ENCODE measurements around the gene YPEL4.

Gene YPEL4

DNA sequence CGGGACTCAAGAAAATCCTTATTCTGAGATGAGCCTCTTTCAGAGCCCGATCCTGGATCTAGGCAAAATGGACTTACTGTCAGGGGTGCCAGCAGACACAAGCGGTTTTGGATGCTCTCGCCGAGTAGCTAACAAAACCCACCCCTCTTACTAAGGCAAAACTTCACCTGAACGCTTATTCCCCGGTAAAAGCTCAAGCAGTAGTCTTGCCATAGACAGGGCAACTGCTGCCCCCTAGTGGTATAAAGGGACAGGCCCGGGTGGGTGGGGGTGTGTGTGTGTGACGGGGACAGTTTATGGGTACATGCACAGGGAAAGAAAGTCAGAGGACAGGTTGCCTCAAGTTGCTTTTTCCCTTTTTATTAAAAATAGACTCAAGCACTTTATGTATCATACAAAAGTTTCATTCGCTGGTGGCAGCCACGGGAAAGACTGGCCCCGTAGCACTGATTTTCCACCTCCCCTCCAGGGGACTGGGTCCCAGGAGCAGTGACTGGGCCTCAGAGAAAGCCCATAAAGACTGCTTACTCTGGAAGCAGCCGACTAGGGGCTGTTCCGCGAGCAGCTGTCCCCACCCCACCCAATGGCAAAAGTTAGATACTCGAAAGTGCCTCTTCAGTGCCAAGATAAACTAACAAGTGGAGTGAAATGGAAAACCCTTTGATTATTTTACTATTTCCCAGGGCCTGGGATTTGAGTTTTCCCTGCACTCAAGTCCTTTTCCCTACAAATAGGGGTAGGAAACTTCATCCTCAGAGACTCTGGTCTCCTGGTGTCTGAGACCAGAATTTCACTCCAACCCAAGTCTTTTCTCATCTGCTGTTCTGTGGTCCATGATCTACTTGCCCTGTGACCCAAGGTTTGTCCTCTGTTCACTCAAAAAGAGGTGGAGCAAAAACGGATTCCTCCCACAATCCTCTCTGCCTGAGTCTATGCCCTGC lies 4.7 kb downstream of the YPEL4 start:
- no peak for DNase-seq (ENCODE audit: extremely low read depth, low read depth)
- TF ChIP-seq, protein P1, sequence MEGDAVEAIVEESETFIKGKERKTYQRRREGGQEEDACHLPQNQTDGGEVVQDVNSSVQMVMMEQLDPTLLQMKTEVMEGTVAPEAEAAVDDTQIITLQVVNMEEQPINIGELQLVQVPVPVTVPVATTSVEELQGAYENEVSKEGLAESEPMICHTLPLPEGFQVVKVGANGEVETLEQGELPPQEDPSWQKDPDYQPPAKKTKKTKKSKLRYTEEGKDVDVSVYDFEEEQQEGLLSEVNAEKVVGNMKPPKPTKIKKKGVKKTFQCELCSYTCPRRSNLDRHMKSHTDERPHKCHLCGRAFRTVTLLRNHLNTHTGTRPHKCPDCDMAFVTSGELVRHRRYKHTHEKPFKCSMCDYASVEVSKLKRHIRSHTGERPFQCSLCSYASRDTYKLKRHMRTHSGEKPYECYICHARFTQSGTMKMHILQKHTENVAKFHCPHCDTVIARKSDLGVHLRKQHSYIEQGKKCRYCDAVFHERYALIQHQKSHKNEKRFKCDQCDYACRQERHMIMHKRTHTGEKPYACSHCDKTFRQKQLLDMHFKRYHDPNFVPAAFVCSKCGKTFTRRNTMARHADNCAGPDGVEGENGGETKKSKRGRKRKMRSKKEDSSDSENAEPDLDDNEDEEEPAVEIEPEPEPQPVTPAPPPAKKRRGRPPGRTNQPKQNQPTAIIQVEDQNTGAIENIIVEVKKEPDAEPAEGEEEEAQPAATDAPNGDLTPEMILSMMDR (IDR thresholded peaks at IDR 0.05; ENCODE audit: low read depth, low read length) = peak; percentile 86

DNA sequence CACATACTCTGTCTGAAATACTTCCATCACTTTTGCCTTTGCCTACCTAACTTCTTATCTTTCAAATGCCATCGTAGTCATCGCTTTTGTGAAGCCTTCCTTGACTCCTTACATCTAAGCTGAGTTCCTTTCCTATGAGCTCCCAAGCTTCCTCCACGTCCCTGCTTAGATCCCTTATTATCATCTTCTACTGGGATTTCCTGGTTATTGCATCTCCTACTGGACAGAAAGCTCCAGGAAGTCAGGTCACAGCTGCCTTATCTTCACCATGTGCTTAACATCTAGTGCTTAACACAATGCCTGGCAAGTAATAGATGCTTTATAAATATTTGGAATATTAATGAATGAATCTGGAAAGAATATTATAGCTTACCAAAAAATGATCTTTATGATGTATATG lies 5.9 kb downstream of the YPEL4 start:
- TF ChIP-seq, protein P1 (IDR thresholded peaks at IDR 0.05; ENCODE audit: low read depth, low read length) = no peak; the same call in 1 of the 2 replicates
- DNase-seq (ENCODE audit: extremely low read depth, low read depth) = no peak

DNA sequence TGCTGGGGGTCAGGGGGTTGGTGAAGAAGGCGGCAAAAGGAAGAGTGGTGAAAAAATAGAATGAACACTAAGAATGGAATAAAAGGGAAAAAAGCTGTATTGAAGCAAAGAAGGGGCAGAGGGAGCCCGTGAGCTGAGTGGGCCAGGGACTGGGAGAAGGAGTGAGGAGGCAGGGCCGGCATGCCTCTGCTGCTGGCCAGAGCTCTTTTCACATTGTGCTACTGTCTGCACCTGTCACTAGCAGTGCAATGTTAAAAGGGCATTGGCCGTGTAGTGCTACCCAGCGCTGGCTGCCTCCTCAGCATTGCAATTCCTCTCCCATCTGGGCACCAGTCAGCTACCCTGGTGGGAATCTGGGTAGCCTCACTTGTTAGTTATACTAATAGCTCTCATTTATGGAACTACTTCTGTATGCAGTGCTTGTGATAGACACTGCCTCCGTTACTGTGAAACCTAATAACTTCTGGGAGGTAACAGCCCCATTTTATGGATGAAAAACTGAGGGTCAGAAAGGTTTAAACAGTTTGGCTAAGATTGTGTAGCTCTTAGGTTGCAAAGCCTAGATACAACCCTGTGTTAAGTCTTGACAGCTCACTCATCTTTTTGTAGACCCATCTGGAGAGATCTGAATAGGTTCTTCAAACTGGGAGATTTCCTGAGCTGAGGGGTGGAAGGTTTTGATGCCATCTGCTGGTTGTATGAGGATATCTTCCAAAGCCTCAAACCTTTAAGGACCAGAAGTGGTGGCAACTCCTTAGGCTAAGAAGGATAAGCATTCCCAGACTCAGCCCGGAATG lies 8.5 kb downstream of the YPEL4 start:
- peak; percentile 42 for DNase-seq (ENCODE audit: extremely low read depth, low read depth)

DNA sequence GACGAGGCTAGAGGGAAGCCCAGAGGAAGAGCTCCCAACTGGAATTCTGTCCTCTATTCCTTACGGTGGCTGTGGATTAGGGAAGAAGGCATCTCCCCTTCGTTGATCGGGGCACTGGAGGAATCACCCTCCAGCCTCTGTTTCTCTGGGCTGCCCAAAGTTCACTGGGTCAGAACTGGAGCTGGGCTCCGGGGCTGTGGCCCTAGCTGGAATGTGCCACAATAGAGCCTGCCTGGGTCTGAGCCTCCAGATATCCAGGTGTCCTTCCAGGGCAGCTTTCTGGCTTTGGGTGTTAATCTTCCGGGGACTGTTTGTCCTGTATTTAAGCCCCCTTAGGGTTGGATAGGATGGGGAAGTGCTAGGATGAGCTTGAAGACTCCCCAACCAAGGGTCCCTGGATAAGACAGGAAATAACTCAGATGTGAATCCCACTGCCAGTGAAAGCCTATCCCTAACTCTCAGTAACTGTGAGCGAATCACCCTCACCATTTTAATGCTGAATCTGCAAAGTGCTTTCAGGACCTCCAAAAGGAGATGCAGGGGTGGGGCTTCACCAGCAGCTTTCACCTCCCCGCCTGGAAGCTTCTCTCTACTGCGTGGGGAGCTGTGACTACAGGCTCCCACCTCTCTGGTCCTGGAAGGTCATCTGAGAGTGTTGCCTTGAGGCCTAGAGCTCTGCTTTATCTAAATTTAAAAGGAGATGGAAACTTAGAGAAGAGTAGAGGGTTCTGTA lies 9.5 kb downstream of the YPEL4 start:
- TF ChIP-seq, protein P1 (IDR thresholded peaks at IDR 0.05; ENCODE audit: low read depth, low read length) = no peak
- no peak for DNase-seq (ENCODE audit: extremely low read depth, low read depth)

More for the DNA sequence above, 8.5 kb downstream of the YPEL4 start:
- TF ChIP-seq, protein P1 (IDR thresholded peaks at IDR 0.05; ENCODE audit: low read depth, low read length) = peak; percentile 66

DNA sequence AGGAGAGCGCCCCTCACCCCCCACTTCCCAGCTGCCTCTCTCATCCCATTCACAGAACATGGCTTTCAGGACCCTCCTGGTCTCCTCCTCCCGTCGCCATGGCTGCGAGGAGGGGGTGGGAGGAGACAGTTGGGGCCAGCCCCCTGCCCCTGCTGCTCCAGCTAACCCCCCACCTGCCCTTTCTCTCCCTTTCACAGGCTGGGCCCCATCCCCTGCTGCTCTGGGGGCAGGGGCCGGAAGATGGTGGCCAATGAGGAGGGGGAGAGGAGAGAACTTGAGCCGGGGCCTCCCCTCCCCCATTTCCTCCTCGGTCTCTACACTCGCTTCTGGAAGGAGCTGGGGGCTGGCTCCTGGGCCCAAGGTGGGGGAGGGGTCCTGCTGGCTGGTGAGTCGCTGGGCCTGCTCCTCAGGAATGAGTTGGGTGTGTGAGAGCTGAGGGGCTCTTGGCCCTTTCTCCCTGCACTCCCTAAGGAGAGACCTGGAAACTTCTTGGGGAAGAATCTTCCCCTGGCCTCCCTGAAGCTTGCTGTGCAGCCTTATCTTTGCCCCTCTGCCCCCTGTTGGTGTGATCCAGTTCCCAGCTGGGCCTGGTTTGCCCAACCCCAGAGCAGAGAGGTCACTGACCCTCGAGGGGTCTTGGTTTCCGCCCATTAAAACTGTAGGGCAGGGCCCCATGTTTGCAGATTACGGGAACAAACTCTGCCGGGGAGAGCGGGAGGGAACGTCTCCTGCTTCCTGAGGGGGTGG lies 10.2 kb downstream of the YPEL4 start:
- DNase-seq (ENCODE audit: extremely low read depth, low read depth) = no peak
- TF ChIP-seq, protein P1 (IDR thresholded peaks at IDR 0.05; ENCODE audit: low read depth, low read length) = peak; percentile 11

DNA sequence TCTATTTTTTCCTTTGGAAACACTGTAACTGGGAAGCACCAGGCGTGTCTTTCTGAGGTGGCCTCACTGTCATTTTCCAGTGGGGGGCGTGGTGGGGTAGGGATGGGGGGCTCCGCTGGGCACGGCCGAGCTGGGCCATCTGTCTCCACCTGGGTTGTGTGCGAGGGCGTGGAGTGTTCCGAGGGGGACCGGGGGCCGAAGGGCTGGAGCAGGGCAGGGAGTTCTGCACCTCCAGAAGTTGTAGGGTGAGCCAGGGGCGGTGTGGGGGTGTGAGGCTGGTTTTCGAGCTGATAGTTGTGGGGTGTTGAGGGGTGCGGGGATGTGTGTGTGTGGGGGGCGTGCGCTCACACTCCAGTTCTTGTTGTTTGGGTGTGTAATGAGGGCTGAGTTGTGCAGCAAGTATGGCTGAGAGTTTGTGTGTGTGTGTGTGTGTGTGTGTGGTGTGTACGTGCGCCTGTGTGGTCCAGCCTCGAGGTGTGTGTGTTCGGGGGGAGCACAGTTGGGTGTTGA lies 10.8 kb downstream of the YPEL4 start:
- TF ChIP-seq, protein P1 (IDR thresholded peaks at IDR 0.05; ENCODE audit: low read depth, low read length) = no peak
- no peak for DNase-seq (ENCODE audit: extremely low read depth, low read depth)
